Loucy (cell line): Measurements from ENCODE around the gene LPA.

Experiments
- EZH2phosphoT487 ChIP-seq: fragments of 200-600 bp; IDR thresholded peaks from 2 replicates; pipeline ENCODE4 v1.6.1; 2018; ENCODE audit warnings: antibody characterized with exemption, mild to moderate bottlenecking, moderate library complexity, borderline replicate concordance
- TF ChIP-seq, protein P1 (sequence below): fragments of 200-600 bp; sonication (generic); conservative IDR thresholded peaks from 2 replicates; pipeline ENCODE4 v1.5.1; 2014; ENCODE audit warnings: mild to moderate bottlenecking, antibody characterized with exemption, low read length

DNA sequence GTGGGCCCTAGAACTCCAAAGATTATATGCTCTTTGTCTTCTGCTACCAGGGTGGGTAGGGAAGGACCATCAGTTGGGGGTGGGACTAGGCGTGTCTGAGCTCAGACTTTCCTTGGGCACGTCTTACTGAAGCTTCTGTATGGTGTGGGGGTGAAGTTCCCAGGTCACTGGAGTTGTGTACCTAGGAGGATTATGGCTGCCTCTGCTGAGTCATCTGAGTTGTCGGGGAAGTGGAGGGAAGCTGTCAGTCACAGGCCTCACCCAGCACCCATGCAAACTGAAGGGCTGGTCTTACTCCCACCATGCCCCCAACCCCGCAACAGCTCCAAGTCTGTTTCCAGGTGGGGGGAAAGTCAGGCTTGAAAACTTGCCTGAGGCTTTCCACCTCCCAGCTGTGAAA lies 90.1 kb downstream of the LPA start:
- TF ChIP-seq, protein P1, sequence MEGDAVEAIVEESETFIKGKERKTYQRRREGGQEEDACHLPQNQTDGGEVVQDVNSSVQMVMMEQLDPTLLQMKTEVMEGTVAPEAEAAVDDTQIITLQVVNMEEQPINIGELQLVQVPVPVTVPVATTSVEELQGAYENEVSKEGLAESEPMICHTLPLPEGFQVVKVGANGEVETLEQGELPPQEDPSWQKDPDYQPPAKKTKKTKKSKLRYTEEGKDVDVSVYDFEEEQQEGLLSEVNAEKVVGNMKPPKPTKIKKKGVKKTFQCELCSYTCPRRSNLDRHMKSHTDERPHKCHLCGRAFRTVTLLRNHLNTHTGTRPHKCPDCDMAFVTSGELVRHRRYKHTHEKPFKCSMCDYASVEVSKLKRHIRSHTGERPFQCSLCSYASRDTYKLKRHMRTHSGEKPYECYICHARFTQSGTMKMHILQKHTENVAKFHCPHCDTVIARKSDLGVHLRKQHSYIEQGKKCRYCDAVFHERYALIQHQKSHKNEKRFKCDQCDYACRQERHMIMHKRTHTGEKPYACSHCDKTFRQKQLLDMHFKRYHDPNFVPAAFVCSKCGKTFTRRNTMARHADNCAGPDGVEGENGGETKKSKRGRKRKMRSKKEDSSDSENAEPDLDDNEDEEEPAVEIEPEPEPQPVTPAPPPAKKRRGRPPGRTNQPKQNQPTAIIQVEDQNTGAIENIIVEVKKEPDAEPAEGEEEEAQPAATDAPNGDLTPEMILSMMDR, result no peak
- no peak for TF ChIP-seq EZH2phosphoT487
